HepG2 (cell line): ENCODE measurements around the gene CYP27A1. TPM values are rescaled to one million over a fixed set of nuclear protein-coding genes. Genes with fewer than 3 reads are reported as not detected.

Experiments used
- ADNP ChIP-seq: sonication (generic); formaldehyde crosslinking; IDR thresholded peaks from 2 replicates; pipeline ENCODE4 v1.4.0; 2020; ENCODE audit warnings: missing genetic modification reagents
- ARID5B ChIP-seq: IDR thresholded peaks from 2 replicates; pipeline ENCODE4 v1.4.0; 2020; ENCODE audit warnings: mild to moderate bottlenecking, missing genetic modification reagents
- EED ChIP-seq: sonication (generic); formaldehyde crosslinking; IDR thresholded peaks from 2 replicates; pipeline ENCODE4 v1.5.0; 2020; ENCODE audit warnings: mild to moderate bottlenecking, missing genetic modification reagents
- FOSL1 ChIP-seq: sonication (generic); formaldehyde crosslinking; IDR thresholded peaks from 2 replicates; pipeline ENCODE4 v1.9.0; 2021; ENCODE audit warnings: missing genetic modification reagents, borderline replicate concordance
- FOXO4 ChIP-seq: sonication (generic); formaldehyde crosslinking; conservative IDR thresholded peaks from 2 replicates; pipeline ENCODE4 v1.8.1; 2023; ENCODE audit warnings: missing genetic modification reagents
- HINFP ChIP-seq: sonication (generic); formaldehyde crosslinking; IDR thresholded peaks from 2 replicates; pipeline ENCODE4 v1.4.0; 2020; ENCODE audit warnings: low read depth, mild to moderate bottlenecking, missing genetic modification reagents
- IKZF1 ChIP-seq: fragments of 450-650 bp; IDR thresholded peaks from 2 replicates; pipeline ENCODE4 v1.7.1; 2016
- MIXL1 ChIP-seq: IDR thresholded peaks from 2 replicates; pipeline ENCODE4 v1.6.1; 2016
- NFE2 ChIP-seq: sonication (generic); formaldehyde crosslinking; IDR thresholded peaks from 2 replicates; pipeline ENCODE4 v1.4.0; 2020; ENCODE audit warnings: missing genetic modification reagents
- NFKB2 ChIP-seq: sonication (generic); formaldehyde crosslinking; IDR thresholded peaks from 2 replicates; pipeline ENCODE4 v1.4.0; 2020; ENCODE audit warnings: missing genetic modification reagents, borderline replicate concordance
- REPIN1 ChIP-seq: sonication (generic); formaldehyde crosslinking; IDR thresholded peaks from 2 replicates; pipeline ENCODE4 v1.8.0; 2022; ENCODE audit warnings: missing genetic modification reagents, low read depth, mild to moderate bottlenecking, borderline replicate concordance
- RFXAP ChIP-seq: sonication (generic); formaldehyde crosslinking; IDR thresholded peaks from 2 replicates; pipeline ENCODE4 v1.4.0; 2020; ENCODE audit warnings: missing genetic modification reagents, borderline replicate concordance
- SIX4 ChIP-seq: sonication (generic); formaldehyde crosslinking; IDR thresholded peaks from 2 replicates; pipeline ENCODE4 v1.4.0; 2020; ENCODE audit warnings: missing genetic modification reagents
- SNAI1 ChIP-seq: sonication (generic); formaldehyde crosslinking; IDR thresholded peaks from 2 replicates; pipeline ENCODE4 v1.5.0; 2020; ENCODE audit warnings: mild to moderate bottlenecking, missing genetic modification reagents, borderline replicate concordance
- ZBTB49 ChIP-seq: sonication (generic); formaldehyde crosslinking; IDR thresholded peaks from 2 replicates; pipeline ENCODE4 v1.4.0; 2020; ENCODE audit warnings: missing genetic modification reagents, borderline replicate concordance
- ZC3H4 ChIP-seq: sonication (generic); formaldehyde crosslinking; IDR thresholded peaks from 2 replicates; pipeline ENCODE4 v1.4.0; 2020; ENCODE audit warnings: missing genetic modification reagents, borderline replicate concordance
- ZNF280B ChIP-seq: sonication (generic); formaldehyde crosslinking; IDR thresholded peaks from 2 replicates; pipeline ENCODE4 v1.5.0; 2020; ENCODE audit warnings: missing genetic modification reagents, mild to moderate bottlenecking, borderline replicate concordance
- ZNF546 ChIP-seq: sonication (generic); formaldehyde crosslinking; conservative IDR thresholded peaks from 2 replicates; pipeline ENCODE4 v1.8.1; 2023; ENCODE audit warnings: mild to moderate bottlenecking, missing genetic modification reagents
- ZSCAN20 ChIP-seq: sonication (generic); formaldehyde crosslinking; IDR thresholded peaks from 2 replicates; pipeline ENCODE4 v1.4.0; 2020; ENCODE audit warnings: missing genetic modification reagents, mild to moderate bottlenecking, borderline replicate concordance
- polyA plus RNA-seq, 8 experiments: library from polyadenylated mRNA; depleted of rRNA in 3 of 8; stranded (reverse) in 7 of 8; unstranded in 1 of 8; fragments of >200 nt; fragmentation: Illumina TruSeq in 4 of 8; extraction: Trizol in 4 of 8; gene quantifications; 2 replicates each; pipeline versions ENCODE4 v1.2.1 to v1.2.3, GENCODE V29; 2011 to 2016; ENCODE audit warnings: low read depth in 4 of 8, missing spikeins in 1 of 8, mixed read lengths in 1 of 8; ENCODE audit not compliant: insufficient read depth in 1 of 8
- total RNA-seq, 5 experiments: library from RNA; depleted of rRNA; stranded (reverse); fragments of >200 nt; fragmentation: Illumina TruSeq; extraction: Trizol; gene quantifications; 2 replicates each; pipeline ENCODE4 v1.2.3, GENCODE V29; 2016; ENCODE audit warnings: low read depth in 1 of 5

Gene CYP27A1
- total and polyA plus RNA-seq, 2 of the 13 experiments (the other 11 are each of a cell fraction or from before 2014, with no cell fraction given): 157 to 266 TPM

GRCh38 chr2:218783688-218784087 lies 1.7 kb downstream of the CYP27A1 start (continued):
- no peak for TF ChIP-seq IKZF1
- no peak for TF ChIP-seq ZBTB49 (CRISPR knock-in tag)
- TF ChIP-seq RFXAP: no peak
- no peak for TF ChIP-seq FOSL1 (CRISPR knock-in tag)
- TF ChIP-seq ARID5B (CRISPR knock-in tag): no peak
- TF ChIP-seq HINFP (CRISPR knock-in tag): no peak
- no peak for TF ChIP-seq ZSCAN20 (CRISPR knock-in tag)
- no peak for TF ChIP-seq MIXL1 (CRISPR knock-in tag)
- TF ChIP-seq SNAI1 (CRISPR knock-in tag): no peak
- no peak for TF ChIP-seq REPIN1 (CRISPR knock-in tag)
- 0 out of 2 replicates have a peak, but pooled peaks have one; percentile 57 for TF ChIP-seq ZNF280B (CRISPR knock-in tag)
- no peak for TF ChIP-seq NFE2 (CRISPR knock-in tag)
- TF ChIP-seq ADNP (CRISPR knock-in tag): no peak
- 0 out of 2 replicates have a peak, but pooled peaks have one; percentile 11 for TF ChIP-seq FOXO4 (CRISPR knock-in tag)
- TF ChIP-seq SIX4 (CRISPR knock-in tag): no peak
- TF ChIP-seq NFKB2 (CRISPR knock-in tag): no peak
- TF ChIP-seq ZNF546 (CRISPR knock-in tag): no peak
- no peak for TF ChIP-seq EED
- 0 out of 2 replicates have a peak, but pooled peaks have one; percentile 31 for TF ChIP-seq ZC3H4
